IMR-90 (cell line): ENCODE results near the gene C1orf56. TPM values are rescaled to one million over a fixed set of nuclear protein-coding genes. Genes with fewer than 3 reads are reported as not detected.

Experiments used
- ATAC-seq: fragments of 200-7000 bp; cut with Tn5 transposase; 2 replicates; pipeline ENCODE4 v1.9.1; 2020; ENCODE audit warnings: low read depth, mild to moderate bottlenecking, moderate library complexity
- BruUV-seq: library from RNA; stranded (reverse); fragments of 400-500 nt; replicated peaks from 2 replicates; lab custom pipeline; 2021; lab: Mats Ljungman, UMichigan
- CTCF ChIA-PET: fragments of 300-600 bp; formaldehyde crosslinking; extraction: SDS; loops from one replicate; lab custom pipeline; 2021; ENCODE audit warnings: antibody characterized with exemption; lab: Yijun Ruan, JAX
- POLR2A ChIA-PET: fragments of 300-600 bp; sonication (Branson Sonifier 250); formaldehyde crosslinking; loops from one replicate; lab custom pipeline; 2022; ENCODE audit warnings: antibody characterized with exemption; ENCODE audit not compliant: unreplicated experiment; lab: Charles Lee
- DNase-seq: peaks from one replicate; pipeline ENCODE4 v3.0.0; 2013
- H2AFZ ChIP-seq: replicated peaks from 2 replicates; pipeline ENCODE3; 2013; ENCODE audit warnings: low read length, mild to moderate bottlenecking; ENCODE audit not compliant: poor library complexity
- H2AK5ac ChIP-seq: 2 replicates; pipeline ENCODE4 v1.6.1; 2013; ENCODE audit warnings: low read depth, low read length, inconsistent platforms
- H2AK9ac ChIP-seq: replicated peaks from 2 replicates; pipeline ENCODE3; 2013; ENCODE audit warnings: mild to moderate bottlenecking, low read depth, low read length, moderate library complexity; ENCODE audit not compliant: poor library complexity
- H2BK120ac ChIP-seq: 2 replicates; pipeline ENCODE4 v1.6.1; 2013; ENCODE audit warnings: low read depth, low read length, inconsistent platforms
- H2BK15ac ChIP-seq: 3 replicates; pipeline ENCODE4 v1.6.1; 2013; ENCODE audit warnings: low read depth, low read length, inconsistent platforms
- H2BK20ac ChIP-seq: 2 replicates; pipeline ENCODE4 v1.6.1; 2013; ENCODE audit warnings: low read depth, mild to moderate bottlenecking, inconsistent platforms, low read length, moderate library complexity
- H2BK5ac ChIP-seq: 2 replicates; pipeline ENCODE4 v1.6.1; 2013; ENCODE audit warnings: mild to moderate bottlenecking, low read depth, low read length, inconsistent platforms; ENCODE audit not compliant: poor library complexity, severe bottlenecking
- H3K14ac ChIP-seq: replicated peaks from 2 replicates; pipeline ENCODE4 v1.6.1; 2013; ENCODE audit warnings: low read depth, low read length, inconsistent platforms
- H3K18ac ChIP-seq: 2 replicates; pipeline ENCODE4 v1.6.1; 2013; ENCODE audit warnings: low read depth, low read length, control low read depth
- H3K23ac ChIP-seq: 2 replicates; pipeline ENCODE4 v1.6.1; 2013; ENCODE audit warnings: low read depth, low read length, inconsistent platforms
- H3K27ac ChIP-seq: 2 replicates; pipeline ENCODE4 v1.5.1; 2013; ENCODE audit warnings: mild to moderate bottlenecking, control low read depth, low read length; ENCODE audit not compliant: insufficient read depth
- H3K27me3 ChIP-seq: 2 replicates; pipeline ENCODE4 v1.6.1; 2013; ENCODE audit warnings: low read length; ENCODE audit not compliant: control insufficient read depth, insufficient read depth
- H3K36me3 ChIP-seq: 2 replicates; pipeline ENCODE4 v1.6.1; 2013; ENCODE audit warnings: low read length, mixed read lengths; ENCODE audit not compliant: control insufficient read depth, insufficient read depth
- H3K4ac ChIP-seq: 2 replicates; pipeline ENCODE4 v1.6.1; 2013; ENCODE audit warnings: low read depth, low read length, inconsistent platforms
- H3K4me1 ChIP-seq: 2 replicates; pipeline ENCODE4 v1.6.1; 2013; ENCODE audit warnings: low read length, mixed read lengths; ENCODE audit not compliant: control insufficient read depth, insufficient read depth
- H3K4me2 ChIP-seq: 2 replicates; pipeline ENCODE4 v1.6.1; 2013; ENCODE audit warnings: low read depth, mild to moderate bottlenecking, control low read depth, low read length, moderate library complexity
- H3K4me3 ChIP-seq: 2 replicates; pipeline ENCODE4 v1.5.1; 2013; ENCODE audit warnings: low read depth, mild to moderate bottlenecking, control low read depth, low read length, moderate library complexity; ENCODE audit not compliant: insufficient read depth
- H3K56ac ChIP-seq: 2 replicates; pipeline ENCODE4 v1.6.1; 2013; ENCODE audit warnings: low read length, inconsistent platforms; ENCODE audit not compliant: insufficient read depth; ENCODE audit errors: extremely low read depth
- H3K79me1 ChIP-seq, 2 experiments: 2 replicates each; pipeline ENCODE4 v1.6.1; 2013; ENCODE audit warnings: low read length in 2 of 2, inconsistent platforms in 1 of 2, low read depth in 1 of 2
- H3K9ac ChIP-seq: 2 replicates; pipeline ENCODE4 v1.6.1; 2013; ENCODE audit warnings: low read depth, low read length, control low read depth
- H3K9me1 ChIP-seq: 2 replicates; pipeline ENCODE4 v1.6.1; 2013; ENCODE audit warnings: low read length, inconsistent platforms; ENCODE audit not compliant: insufficient read depth
- H3K9me3 ChIP-seq: 2 replicates; pipeline ENCODE4 v1.6.1; 2013; ENCODE audit warnings: low read length; ENCODE audit not compliant: control insufficient read depth, insufficient read depth
- H4K20me1 ChIP-seq: 2 replicates; pipeline ENCODE4 v1.6.1; 2013; ENCODE audit warnings: low read length, inconsistent platforms; ENCODE audit not compliant: insufficient read depth
- H4K5ac ChIP-seq: 2 replicates; pipeline ENCODE4 v1.6.1; 2013; ENCODE audit warnings: mild to moderate bottlenecking, low read depth, low read length, control low read depth
- H4K8ac ChIP-seq, 2 experiments: 2 replicates each; pipeline ENCODE4 v1.6.1; 2013; ENCODE audit warnings: low read depth in 2 of 2, low read length in 2 of 2, control low read depth in 1 of 2, inconsistent platforms in 1 of 2
- H4K91ac ChIP-seq: 2 replicates; pipeline ENCODE4 v1.6.1; 2013; ENCODE audit warnings: low read depth, low read length, inconsistent platforms; ENCODE audit not compliant: insufficient read depth
- BHLHE40 ChIP-seq: fragments of 150-350 bp; IDR thresholded peaks from 2 replicates; pipeline ENCODE4 v1.6.1; 2016; ENCODE audit warnings: mild to moderate bottlenecking, low read depth, low read length
- CEBPB ChIP-seq: IDR thresholded peaks from 2 replicates; pipeline ENCODE4 v1.6.1; 2012; ENCODE audit warnings: low read depth, low read length, improper control_type of control experiment
- CHD1 ChIP-seq: IDR thresholded peaks from 2 replicates; pipeline ENCODE4 v1.6.1; 2012; ENCODE audit warnings: low read depth, low read length, improper control_type of control experiment
- CTCF ChIP-seq: conservative IDR thresholded peaks from 2 replicates; pipeline ENCODE4 v1.5.1; 2012; ENCODE audit warnings: mild to moderate bottlenecking, low read depth, low read length, improper control_type of control experiment
- FOS ChIP-seq: fragments of 150-350 bp; IDR thresholded peaks from 2 replicates; pipeline ENCODE4 v1.6.1; 2016; ENCODE audit warnings: low read depth, low read length
- MAFK ChIP-seq: IDR thresholded peaks from 2 replicates; pipeline ENCODE4 v1.6.1; 2012; ENCODE audit warnings: low read depth, low read length, improper control_type of control experiment
- MXI1 ChIP-seq: IDR thresholded peaks from 2 replicates; pipeline ENCODE4 v1.6.1; 2012; ENCODE audit warnings: low read depth, mild to moderate bottlenecking, low read length, moderate library complexity, borderline replicate concordance
- NFE2L2 ChIP-seq: fragments of 150-350 bp; IDR thresholded peaks from 2 replicates; pipeline ENCODE4 v1.6.1; 2016; ENCODE audit warnings: low read depth, mild to moderate bottlenecking, low read length
- POLR2A ChIP-seq: IDR thresholded peaks from 2 replicates; pipeline ENCODE4 v1.6.1; 2012; ENCODE audit warnings: mild to moderate bottlenecking, low read depth, low read length
- RAD21 ChIP-seq: IDR thresholded peaks from 2 replicates; pipeline ENCODE4 v1.6.1; 2012; ENCODE audit warnings: low read length, improper control_type of control experiment
- RCOR1 ChIP-seq: IDR thresholded peaks from 2 replicates; pipeline ENCODE4 v1.6.1; 2012; ENCODE audit warnings: mild to moderate bottlenecking, low read length, improper control_type of control experiment; ENCODE audit not compliant: insufficient replicate concordance
- RFX5 ChIP-seq: IDR thresholded peaks from 2 replicates; pipeline ENCODE4 v1.8.0; 2012; ENCODE audit warnings: low read depth, mild to moderate bottlenecking, low read length, moderate library complexity
- SMC3 ChIP-seq: fragments of 150-350 bp; IDR thresholded peaks from 2 replicates; pipeline ENCODE4 v1.6.1; 2016; ENCODE audit warnings: low read depth, mild to moderate bottlenecking, antibody characterized with exemption, low read length, moderate library complexity
- WGBS, 2 experiments: methylation state at CpG; one replicate each; pipeline versions ENCODE4 v1.1.5 to v1.1.7; 2013; ENCODE audit warnings: missing lambda C conversion rate in 2 of 2; ENCODE audit not compliant: insufficient read length in 1 of 2; ENCODE audit errors: extremely low coverage in 2 of 2; 5-methylcytosine and 5-hydroxymethylcytosine counted together
- dilution Hi-C: fragments of 300-500 bp; cut with HindIII; formaldehyde crosslinking; loops from one replicate; pipeline ENCODE4 v1.14.3; 2018; ENCODE audit warnings: low sequenced_read_pairs; ENCODE audit not compliant: unreplicated experiment
- in situ Hi-C: fragments of 300-500 bp; cut with MboI; formaldehyde crosslinking; loops from 3 replicates; pipeline ENCODE4 v1.14.3; 2019; ENCODE audit warnings: low sequenced_read_pairs, inconsistent platforms, mixed read lengths
- intact Hi-C: fragments of 100-400 bp; cut with micrococcal nuclease; formaldehyde crosslinking; loops from 2 replicates; pipeline ENCODE4 v1.10.0; 2022
- polyA plus RNA-seq, 3 experiments: library from polyadenylated mRNA; depleted of rRNA; stranded (reverse); fragments of >200 nt; gene quantifications; 2 replicates each; pipeline ENCODE4 v1.2.3, GENCODE V29; 2012; ENCODE audit warnings: low replicate concordance in 1 of 3
- total RNA-seq: library from RNA; depleted of rRNA; stranded (reverse); fragments of >200 nt; gene quantifications from 2 replicates; pipeline ENCODE4 v1.2.3, GENCODE V29; 2012
- TF ChIP-seq, protein P1 (sequence below): fragments of 150-350 bp; IDR thresholded peaks from 2 replicates; pipeline ENCODE4 v1.6.1; 2017; ENCODE audit warnings: mild to moderate bottlenecking, antibody characterized with exemption, low read length, low read depth

Gene C1orf56
- total and polyA plus RNA-seq, 2 of the 4 experiments (the other 2 are of a cell fraction): 0.54 to 1.2 TPM

DNA sequence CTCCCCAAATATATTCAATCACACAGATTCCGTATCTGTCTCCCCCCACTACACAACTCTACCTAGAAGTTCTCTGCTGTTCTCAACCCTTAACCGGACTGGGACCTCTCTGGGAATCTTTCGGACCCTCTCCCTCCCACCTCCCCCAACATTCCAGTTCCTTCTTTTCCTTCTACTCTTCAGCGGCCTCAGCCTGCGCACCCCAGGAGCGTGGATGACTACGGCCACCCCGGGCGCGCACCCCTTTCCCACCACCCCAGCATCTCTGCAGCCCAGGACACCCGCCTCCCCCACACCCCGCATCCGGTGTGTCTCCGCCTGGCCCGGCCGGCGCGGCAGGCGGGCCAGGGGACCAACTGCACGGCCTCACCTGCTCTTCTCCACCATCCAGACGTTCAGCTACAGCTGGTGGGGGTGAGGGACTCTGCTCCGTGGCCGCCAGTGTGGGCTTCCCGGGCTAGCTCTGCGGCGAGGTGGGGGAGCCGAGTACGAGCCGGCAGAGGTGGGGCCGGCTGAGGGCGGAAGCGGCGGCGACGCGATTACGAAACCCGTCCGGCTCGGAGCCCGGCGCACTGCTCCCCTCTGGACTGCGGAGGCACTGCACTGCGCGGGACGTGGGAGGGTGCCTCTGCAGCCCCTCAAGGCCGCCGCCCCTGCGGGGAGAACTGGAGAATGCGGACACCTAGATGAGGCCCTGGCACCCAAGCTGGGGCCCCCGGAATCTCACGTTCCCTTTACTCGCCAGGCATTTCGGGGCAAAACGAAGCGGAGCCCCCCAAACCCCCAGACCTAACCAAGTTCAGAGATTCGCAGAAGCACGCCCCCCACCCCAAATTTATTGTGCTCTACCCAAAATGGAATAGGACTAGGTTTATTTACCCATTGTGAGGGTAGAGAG, 11.8 kb downstream of the C1orf56 start, which contains the start of gene CDC42SE1:
TSS of gene CDC42SE1 (minus strand) at position 514 of the 898 bp plus-strand sequence. CDS start 3,892 bp downstream, outside the sequence.
- peak within 1 kb of the TSS; percentile 99 for H3K27ac ChIP-seq
- H3K23ac ChIP-seq: peak within 1 kb of the TSS; percentile 96
- no TSS peak for BruUV-seq
- H3K9ac ChIP-seq: peak within 1 kb of the TSS; percentile 98
- peak within 1 kb of the TSS; percentile 36 for H2BK20ac ChIP-seq
- peak within 1 kb of the TSS; percentile 91 for H4K5ac ChIP-seq
- ATAC-seq (peak; percentile 76), DNase-seq (peak; percentile 80)
- no peaks in the 10 kb centered on the region for H3K9me3 ChIP-seq
- H3K9me1 ChIP-seq: peaks cover 23% of the 10 kb centered on the region
- peak within 1 kb of the TSS; percentile 91; the same call in 2 of the 3 replicates for H2BK15ac ChIP-seq
- H2BK120ac ChIP-seq: peak within 1 kb of the TSS; percentile 87
- peak within 1 kb of the TSS; percentile 97 for H3K4ac ChIP-seq
- in situ Hi-C loops (no loop called here), intact Hi-C loops (loop anchor here (5.0 kb wide), 1 partner anchor 52 kb away; the partner anchor contains the start of genes MINDY1 and PRUNE1), dilution Hi-C loops (no loop called here)
- H4K8ac ChIP-seq: peak within 1 kb of the TSS; percentile 54 to 95
- peak within 1 kb of the TSS; percentile 94 for H3K56ac ChIP-seq
- peak within 1 kb of the TSS; percentile 89 for H4K91ac ChIP-seq
- H2AFZ ChIP-seq: peak within 1 kb of the TSS; percentile 96
- peaks cover 22% of the 10 kb centered on the region for H3K36me3 ChIP-seq
- H3K14ac ChIP-seq: peak within 1 kb of the TSS; percentile 99
- POLR2A ChIA-PET: interaction anchor here (0.7 to 1.0 kb wide), 3 partner anchors 11 to 224 kb away, joined by 3 to 4 read pairs (median 3); no protein-coding TSS in a partner anchor
- WGBS, 2 experiments: 0% methylated on average over 25 of the region's 58 CpGs; no CpG with 5 or more reads in 1 of the 2 experiments
- peak within 1 kb of the TSS; percentile 91 for H2AK5ac ChIP-seq
- H3K79me1 ChIP-seq: peaks cover 29 to 67% of the 10 kb centered on the region in 2 experiments
- peak within 1 kb of the TSS; percentile 89 for H3K4me3 ChIP-seq
- H3K27me3 ChIP-seq: no peaks in the 10 kb centered on the region
- H2BK5ac ChIP-seq: peak within 1 kb of the TSS; percentile 100
- H4K20me1 ChIP-seq: peaks cover 45% of the 10 kb centered on the region
- peak within 1 kb of the TSS; percentile 99 for H2AK9ac ChIP-seq
- H3K18ac ChIP-seq: peak within 1 kb of the TSS; percentile 78
- CTCF ChIA-PET: interaction anchor here (0.6 to 0.9 kb wide), 3 partner anchors 8 to 1161 kb away, joined by 3 to 5 read pairs (median 3); no protein-coding TSS in a partner anchor
- peak within 1 kb of the TSS; percentile 98 for H3K4me2 ChIP-seq
- peaks cover 15% of the 10 kb centered on the region for H3K4me1 ChIP-seq
- peak; percentile 85; the same call in 1 of the 2 replicates for TF ChIP-seq CHD1
- TF ChIP-seq SMC3: peak; percentile 19; the same call in 1 of the 2 replicates
- peak; percentile 98 for TF ChIP-seq CEBPB
- no peak for TF ChIP-seq BHLHE40
- no peak for TF ChIP-seq MXI1
- peak; percentile 79 for TF ChIP-seq CTCF
- no peak for TF ChIP-seq RFX5
- 0 out of 2 replicates have a peak, but pooled peaks have one; percentile 4 for TF ChIP-seq FOS
- no peak for TF ChIP-seq RCOR1
- peak; percentile 40 for TF ChIP-seq RAD21
- no peak for TF ChIP-seq NFE2L2
- peak; percentile 94 for TF ChIP-seq POLR2A
- no peak for TF ChIP-seq MAFK
- TF ChIP-seq, protein P1, sequence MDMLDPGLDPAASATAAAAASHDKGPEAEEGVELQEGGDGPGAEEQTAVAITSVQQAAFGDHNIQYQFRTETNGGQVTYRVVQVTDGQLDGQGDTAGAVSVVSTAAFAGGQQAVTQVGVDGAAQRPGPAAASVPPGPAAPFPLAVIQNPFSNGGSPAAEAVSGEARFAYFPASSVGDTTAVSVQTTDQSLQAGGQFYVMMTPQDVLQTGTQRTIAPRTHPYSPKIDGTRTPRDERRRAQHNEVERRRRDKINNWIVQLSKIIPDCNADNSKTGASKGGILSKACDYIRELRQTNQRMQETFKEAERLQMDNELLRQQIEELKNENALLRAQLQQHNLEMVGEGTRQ: no peak
